Body of pancreas (tissue), 4 donors: ENCODE results near the gene GHRHR.

ENCODE experiments used
- POLR2A ChIP-seq, 3 donors: fragments of 450-650 bp; IDR thresholded peaks; one replicate each; pipeline ENCODE4 v1.6.1; 2016; ENCODE audit warnings: antibody characterized with exemption in 3 of 3, mild to moderate bottlenecking in 2 of 3
- TF ChIP-seq, protein P1 (sequence below), 7 experiments: fragments of 450-650 bp in 4 of 7; fragments of 200-600 bp in 3 of 7; sonication (generic) in 3 of 7; IDR thresholded peaks; one replicate each; pipeline ENCODE4 v1.5.1; 2016 to 2019; ENCODE audit warnings: antibody characterized with exemption in 7 of 7

DNA sequence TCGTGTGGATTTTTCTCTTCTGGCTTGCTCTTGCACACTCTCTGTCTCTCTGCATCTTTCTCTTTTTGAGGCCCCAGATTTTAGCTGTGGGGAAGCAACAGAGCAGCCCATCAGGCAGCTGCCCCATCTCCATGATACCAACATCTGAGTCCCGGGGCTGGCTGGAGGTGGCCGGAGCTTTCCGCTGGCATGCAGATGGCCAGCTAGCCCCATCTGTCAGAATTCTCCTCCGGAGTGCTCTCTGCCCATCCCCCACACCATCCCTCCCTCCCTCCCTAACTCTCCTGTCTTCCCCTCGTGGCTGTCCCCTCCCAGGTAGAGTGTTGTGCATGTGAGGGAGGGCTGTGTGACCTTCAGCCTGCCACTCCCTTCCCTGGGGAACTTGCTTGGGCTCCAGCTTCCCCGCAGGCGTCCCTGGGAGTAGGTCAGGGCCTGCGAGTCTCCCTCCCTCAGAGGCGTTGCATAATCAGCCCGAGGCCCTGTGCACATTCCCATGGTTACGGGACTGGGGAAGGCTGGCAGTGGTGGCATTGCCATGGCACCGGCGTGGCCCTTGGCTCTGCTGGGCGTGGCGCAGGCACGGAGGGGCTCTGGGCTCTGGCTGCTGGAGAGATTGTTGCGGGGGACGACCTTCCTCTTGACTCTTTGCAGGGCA lies 24.7 kb downstream of the GHRHR start:
- TF ChIP-seq, protein P1, sequence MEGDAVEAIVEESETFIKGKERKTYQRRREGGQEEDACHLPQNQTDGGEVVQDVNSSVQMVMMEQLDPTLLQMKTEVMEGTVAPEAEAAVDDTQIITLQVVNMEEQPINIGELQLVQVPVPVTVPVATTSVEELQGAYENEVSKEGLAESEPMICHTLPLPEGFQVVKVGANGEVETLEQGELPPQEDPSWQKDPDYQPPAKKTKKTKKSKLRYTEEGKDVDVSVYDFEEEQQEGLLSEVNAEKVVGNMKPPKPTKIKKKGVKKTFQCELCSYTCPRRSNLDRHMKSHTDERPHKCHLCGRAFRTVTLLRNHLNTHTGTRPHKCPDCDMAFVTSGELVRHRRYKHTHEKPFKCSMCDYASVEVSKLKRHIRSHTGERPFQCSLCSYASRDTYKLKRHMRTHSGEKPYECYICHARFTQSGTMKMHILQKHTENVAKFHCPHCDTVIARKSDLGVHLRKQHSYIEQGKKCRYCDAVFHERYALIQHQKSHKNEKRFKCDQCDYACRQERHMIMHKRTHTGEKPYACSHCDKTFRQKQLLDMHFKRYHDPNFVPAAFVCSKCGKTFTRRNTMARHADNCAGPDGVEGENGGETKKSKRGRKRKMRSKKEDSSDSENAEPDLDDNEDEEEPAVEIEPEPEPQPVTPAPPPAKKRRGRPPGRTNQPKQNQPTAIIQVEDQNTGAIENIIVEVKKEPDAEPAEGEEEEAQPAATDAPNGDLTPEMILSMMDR (IDR thresholded peaks at IDR 0.05): no peak
- TF ChIP-seq POLR2A (IDR thresholded peaks at IDR 0.05): no peak
